K562 (cell line): ENCODE data around the gene KCTD15. TPM values are rescaled to one million over a fixed set of nuclear protein-coding genes. Genes with fewer than 3 reads are reported as not detected.

ENCODE experiments used
- ATAC-seq: fragments of 200-7000 bp; cut with Tn5 transposase; 3 replicates; pipeline ENCODE4 v1.9.1; 2020; ENCODE audit warnings: moderate library complexity
- BruUV-seq: library from RNA; stranded (reverse); fragments of 400-500 nt; replicated peaks from 2 replicates; lab custom pipeline; 2021; lab: Mats Ljungman, UMichigan
- CTCF ChIA-PET: fragments of 300-600 bp; formaldehyde crosslinking; extraction: SDS; loops from one replicate; lab custom pipeline; 2021; ENCODE audit warnings: low intra/inter-chr PET ratio; lab: Yijun Ruan, JAX
- POLR2A ChIA-PET: fragments of 300-600, 350-650 bp; sonication (Branson Sonifier 250); formaldehyde crosslinking; extraction: SDS; loops from one replicate; lab custom pipeline; 2021; ENCODE audit warnings: antibody characterized with exemption, inconsistent platforms; lab: Yijun Ruan, JAX
- DNase-seq, 4 experiments: peaks; one replicate each; pipeline versions ENCODE4 v3.0.0 to v3.0.0-alpha.2; 2011 to 2018; ENCODE audit warnings: low spot score in 3 of 4, mixed read lengths in 3 of 4; ENCODE audit errors: extremely low read depth in 1 of 4
- FAIRE-seq: peaks from 2 replicates; lab custom pipeline; 2011; peaks lifted over from hg19 to GRCh38; lab: Jason Lieb, UNC
- H2AFZ ChIP-seq: 2 replicates; pipeline ENCODE4 v1.6.0; 2011; ENCODE audit warnings: low read depth, low read length, control low read depth, inconsistent platforms
- H3K27ac ChIP-seq: fragments of 200-600 bp; 3 replicates; pipeline ENCODE4 v1.8.0; 2011; ENCODE audit warnings: low read depth, mild to moderate bottlenecking, control low read depth, inconsistent platforms, low read length, moderate library complexity, mixed read lengths; ENCODE audit errors: extremely low read depth
- H3K27me3 ChIP-seq, 2 experiments: fragments of 300-600 bp in 1 of 2; 2 replicates in 1 of 2; 3 replicates in 1 of 2; pipeline versions ENCODE4 v1.6.0 to v1.8.0; 2011; ENCODE audit warnings: inconsistent platforms in 2 of 2, low read length in 2 of 2, mild to moderate bottlenecking in 1 of 2, mixed read lengths in 1 of 2, moderate library complexity in 1 of 2; ENCODE audit not compliant: control insufficient read depth in 2 of 2, insufficient read depth in 2 of 2
- H3K36me3 ChIP-seq: fragments of 300-600 bp; 3 replicates; pipeline ENCODE4 v1.8.0; 2011; ENCODE audit warnings: mild to moderate bottlenecking, low read length, inconsistent platforms; ENCODE audit not compliant: control insufficient read depth, insufficient read depth
- H3K4me1 ChIP-seq, 2 experiments: fragments of 200-600 bp in 1 of 2; replicated peaks in 1 of 2; 2 replicates in 1 of 2; 3 replicates in 1 of 2; pipeline versions ENCODE4 v1.5.1 to v1.8.0; 2011; ENCODE audit warnings: inconsistent platforms in 2 of 2, low read length in 2 of 2, mild to moderate bottlenecking in 1 of 2, mixed read lengths in 1 of 2, moderate library complexity in 1 of 2; ENCODE audit not compliant: control insufficient read depth in 2 of 2, insufficient read depth in 2 of 2
- H3K4me2 ChIP-seq: 2 replicates; pipeline ENCODE4 v1.6.1; 2011; ENCODE audit warnings: low read length, control low read depth, inconsistent platforms, mixed read lengths; ENCODE audit not compliant: insufficient read depth
- H3K4me3 ChIP-seq: fragments of 200-600 bp; sonication (generic), shearing (Covaris generic); 2 replicates; pipeline ENCODE4 v1.5.1; 2016; ENCODE audit warnings: control low read depth, inconsistent platforms
- H3K79me2 ChIP-seq: fragments of 200-600 bp; 3 replicates; pipeline ENCODE4 v1.8.0; 2011; ENCODE audit warnings: low read length, inconsistent platforms; ENCODE audit not compliant: control insufficient read depth, insufficient read depth
- H3K9ac ChIP-seq, 2 experiments: 2 replicates each; pipeline versions ENCODE4 v1.6.0 to v1.6.1; 2011; ENCODE audit warnings: low read depth in 2 of 2, low read length in 2 of 2, control low read depth in 1 of 2, inconsistent platforms in 1 of 2, mild to moderate bottlenecking in 1 of 2, mixed read lengths in 1 of 2; ENCODE audit not compliant: insufficient read depth in 1 of 2
- H3K9me1 ChIP-seq: one replicate; pipeline ENCODE4 v1.6.0; 2011; ENCODE audit warnings: inconsistent platforms, mild to moderate bottlenecking, low read length, moderate library complexity; ENCODE audit not compliant: control insufficient read depth, insufficient read depth
- H3K9me3 ChIP-seq: replicated peaks from 2 replicates; pipeline ENCODE4 v1.5.1; 2011; ENCODE audit warnings: low read depth, low read length, inconsistent platforms; ENCODE audit not compliant: control insufficient read depth, insufficient read depth
- H4K20me1 ChIP-seq: replicated peaks from 2 replicates; pipeline ENCODE4 v1.6.1; 2011; ENCODE audit warnings: low read length, inconsistent platforms, mixed read lengths; ENCODE audit not compliant: control insufficient read depth, insufficient read depth
- FOXP1 ChIP-seq: sonication (generic); formaldehyde crosslinking; IDR thresholded peaks from 2 replicates; pipeline ENCODE4 v1.8.0; 2022; ENCODE audit warnings: mild to moderate bottlenecking, missing genetic modification reagents
- ZBTB17 ChIP-seq: fragments of 450-650 bp; formaldehyde crosslinking; IDR thresholded peaks from 2 replicates; pipeline ENCODE4 v1.4.0; 2020; ENCODE audit warnings: mild to moderate bottlenecking
- WGBS: fragments of 100-300 bp; shearing (Covaris generic); methylation state at CpG from one replicate; pipeline ENCODE4 v1.1.6; 2016; ENCODE audit warnings: low coverage, mixed read lengths; ENCODE audit not compliant: insufficient coverage; ENCODE audit errors: missing lambda C conversion rate; 5-methylcytosine and 5-hydroxymethylcytosine counted together
- in situ Hi-C: fragments of 300-500 bp; cut with MboI; formaldehyde crosslinking; loops from 4 replicates; pipeline ENCODE4 v1.15.0; 2018; ENCODE audit warnings: inconsistent platforms, mixed read lengths
- intact Hi-C: fragments of 100-400 bp; cut with micrococcal nuclease; formaldehyde crosslinking; loops from 2 replicates; pipeline ENCODE4 v1.14.2; 2022
- polyA plus RNA-seq, 8 experiments: library from polyadenylated mRNA; depleted of rRNA in 4 of 8; stranded (reverse) in 5 of 8; unstranded in 3 of 8; fragments of >200 nt; fragmentation: Nextera tagmentation in 2 of 8; fragmentation: Illumina TruSeq in 1 of 8; extraction: Ambion mirVana in 2 of 8; extraction: Trizol in 1 of 8; gene quantifications; 2 replicates each; pipeline versions ENCODE4 v1.2.1 to v1.2.3, GENCODE V29; 2011 to 2014; ENCODE audit warnings: inconsistent platforms in 1 of 8, missing spikeins in 1 of 8
- total RNA-seq, 7 experiments: library from RNA; depleted of rRNA in 6 of 7; stranded (reverse); fragments of >200 nt in 6 of 7; fragmentation: Illumina TruSeq in 2 of 7; extraction: Trizol in 2 of 7; gene quantifications; 2 replicates each; pipeline versions ENCODE4 v1.2.1 to v1.2.3, GENCODE V29; 2011 to 2021; ENCODE audit warnings: low replicate concordance in 1 of 7
- TF ChIP-seq, protein P1 (sequence below), 3 experiments: fragments of 200-800 bp in 1 of 3; sonication (Bioruptor generic) in 1 of 3; sonication (generic) in 1 of 3; formaldehyde crosslinking in 1 of 3; IDR thresholded peaks; 2 replicates each; pipeline versions ENCODE4 v1.6.1 to v1.8.0; 2016 to 2022; ENCODE audit warnings: mild to moderate bottlenecking in 2 of 3, missing compliant biosample characterization in 2 of 3, missing genetic modification characterization in 2 of 3, missing genetic modification reagents in 1 of 3
- TF ChIP-seq, protein P2 (sequence below): fragments of 450-650 bp; IDR thresholded peaks from 2 replicates; pipeline ENCODE4 v1.6.1; 2017; ENCODE audit warnings: mild to moderate bottlenecking, moderate library complexity

KCTD15 gene
- total and polyA plus RNA-seq, 9 of the 15 experiments (the other 6 are each of a cell fraction or from before 2014, with no cell fraction given), result 1.7 to 49.0 (median 11.8) TPM

DNA sequence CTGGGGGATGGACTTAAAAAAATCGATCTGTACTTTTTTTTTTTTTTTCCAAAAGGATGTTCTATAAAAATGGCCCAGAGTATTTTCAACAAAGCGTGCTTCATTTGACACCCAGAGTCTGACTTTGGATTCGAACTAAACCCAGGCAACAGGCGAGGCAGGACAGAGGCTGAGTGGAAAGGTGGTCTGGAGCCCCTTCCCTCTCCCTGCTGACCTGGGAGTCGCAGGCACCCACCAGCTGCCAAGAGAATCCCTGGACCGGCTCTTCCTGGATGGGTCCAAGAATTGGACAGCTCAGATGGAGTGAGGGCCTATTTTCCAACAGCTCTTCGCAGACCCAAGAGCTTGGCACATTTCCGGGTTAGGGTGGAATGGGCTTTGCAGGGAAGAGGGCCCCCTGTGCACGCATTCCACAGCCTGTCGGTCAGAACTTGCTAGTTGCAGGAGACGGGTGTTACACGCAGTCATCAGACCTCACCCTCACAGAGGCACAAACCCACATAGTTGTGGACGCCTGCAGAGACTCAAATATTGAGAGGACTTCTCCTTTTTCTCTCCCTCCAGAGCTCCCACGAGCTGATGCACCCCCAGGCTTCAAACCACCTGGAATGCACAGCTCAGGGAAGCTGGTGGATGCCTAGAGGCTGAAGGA is 15.2 kb downstream of the KCTD15 start:
- ATAC-seq (no peak), DNase-seq (no peak), FAIRE-seq (no peak)
- no peak for TF ChIP-seq ZBTB17
- TF ChIP-seq, protein P1, sequence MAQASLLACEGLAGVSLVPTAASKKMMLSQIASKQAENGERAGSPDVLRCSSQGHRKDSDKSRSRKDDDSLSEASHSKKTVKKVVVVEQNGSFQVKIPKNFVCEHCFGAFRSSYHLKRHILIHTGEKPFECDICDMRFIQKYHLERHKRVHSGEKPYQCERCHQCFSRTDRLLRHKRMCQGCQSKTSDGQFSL (CRISPR knock-in tag; IDR thresholded peaks at IDR 0.05), result no peak
- TF ChIP-seq, protein P1 (tag; IDR thresholded peaks at IDR 0.05), result no peak
- TF ChIP-seq, protein P2, sequence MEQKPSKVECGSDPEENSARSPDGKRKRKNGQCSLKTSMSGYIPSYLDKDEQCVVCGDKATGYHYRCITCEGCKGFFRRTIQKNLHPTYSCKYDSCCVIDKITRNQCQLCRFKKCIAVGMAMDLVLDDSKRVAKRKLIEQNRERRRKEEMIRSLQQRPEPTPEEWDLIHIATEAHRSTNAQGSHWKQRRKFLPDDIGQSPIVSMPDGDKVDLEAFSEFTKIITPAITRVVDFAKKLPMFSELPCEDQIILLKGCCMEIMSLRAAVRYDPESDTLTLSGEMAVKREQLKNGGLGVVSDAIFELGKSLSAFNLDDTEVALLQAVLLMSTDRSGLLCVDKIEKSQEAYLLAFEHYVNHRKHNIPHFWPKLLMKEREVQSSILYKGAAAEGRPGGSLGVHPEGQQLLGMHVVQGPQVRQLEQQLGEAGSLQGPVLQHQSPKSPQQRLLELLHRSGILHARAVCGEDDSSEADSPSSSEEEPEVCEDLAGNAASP, result no peak
- TF ChIP-seq FOXP1, result no peak
- ChIA-PET CTCF (no interaction called here), POLR2A (interaction anchor here (0.6 kb wide), 2 partner anchors 19 to 900 kb away, joined by 3 read pairs; no protein-coding TSS in a partner anchor)
- H3K9me1 ChIP-seq, result no peaks in the 10 kb centered on the region
- in situ Hi-C loops (no loop called here), intact Hi-C loops (no loop called here)
- no TSS peak for BruUV-seq
- peaks cover 43% of the 10 kb centered on the region; the same call in 1 of the 3 replicates for H3K36me3 ChIP-seq
- no peak overlapping the region for H3K4me2 ChIP-seq
- H3K9ac ChIP-seq, result 0 out of 4 replicates have a peak overlapping the region, but pooled peaks of 1 of the 2 experiments have one; percentile 17
- peaks cover 0 to 4% of the 10 kb centered on the region in 2 experiments; a peak in 2 of 5 replicates for H3K4me1 ChIP-seq
- H3K79me2 ChIP-seq, result no peaks in the 10 kb centered on the region
- 87% methylated on average over 14 of the region's 14 CpGs for WGBS
- H3K9me3 ChIP-seq, result no peaks in the 10 kb centered on the region
- H3K4me3 ChIP-seq, result no peak overlapping the region
- H4K20me1 ChIP-seq, result no peaks in the 10 kb centered on the region
- H3K27ac ChIP-seq, result no peak overlapping the region
- no peaks in the 10 kb centered on the region for H3K27me3 ChIP-seq
- H2AFZ ChIP-seq, result no peak overlapping the region
